C4-2B (cell line): ENCODE measurements around the gene GPR107.

Source experiments
- H3K27ac ChIP-seq: fragments of 450-650 bp; 2 replicates; pipeline ENCODE4 v1.5.1; 2017
- ZFX ChIP-seq: fragments of 450-650 bp; IDR thresholded peaks from 2 replicates; pipeline ENCODE4 v1.6.1; 2017
- TF ChIP-seq, protein P1 (sequence below): fragments of 450-650 bp; conservative IDR thresholded peaks from 2 replicates; pipeline ENCODE4 v1.5.1; 2017; ENCODE audit warnings: mild to moderate bottlenecking

The GPR107 gene

DNA sequence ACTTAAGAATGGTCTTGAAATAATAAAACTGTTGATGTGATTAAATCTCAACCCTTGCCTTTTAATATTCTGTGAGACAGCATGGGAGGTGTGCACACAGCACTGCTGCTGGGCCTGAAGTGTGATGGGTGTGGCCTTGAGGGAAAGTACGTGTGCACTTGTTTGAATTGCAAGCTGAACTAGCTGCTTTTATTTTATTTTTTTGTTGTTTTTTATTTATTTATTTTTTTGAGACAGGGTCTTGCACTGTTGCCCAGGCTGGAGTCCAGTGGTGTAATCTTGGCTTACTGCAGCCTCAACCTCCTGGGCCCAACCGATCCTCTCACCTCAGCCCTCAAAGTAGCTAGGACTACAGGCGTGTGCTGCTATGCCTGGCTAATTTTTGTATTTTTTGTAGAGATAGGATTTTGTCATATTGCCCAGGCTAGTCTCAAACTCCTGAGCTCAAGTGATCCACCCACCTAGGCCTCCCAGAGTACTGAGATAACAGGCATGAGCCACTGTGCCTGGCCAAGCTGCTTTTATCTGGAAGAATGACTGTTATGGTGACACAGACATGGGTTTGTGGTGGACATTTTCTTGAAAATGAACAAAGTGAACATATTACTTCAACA is 58.9 kb downstream of the GPR107 start:
- TF ChIP-seq, protein P1, sequence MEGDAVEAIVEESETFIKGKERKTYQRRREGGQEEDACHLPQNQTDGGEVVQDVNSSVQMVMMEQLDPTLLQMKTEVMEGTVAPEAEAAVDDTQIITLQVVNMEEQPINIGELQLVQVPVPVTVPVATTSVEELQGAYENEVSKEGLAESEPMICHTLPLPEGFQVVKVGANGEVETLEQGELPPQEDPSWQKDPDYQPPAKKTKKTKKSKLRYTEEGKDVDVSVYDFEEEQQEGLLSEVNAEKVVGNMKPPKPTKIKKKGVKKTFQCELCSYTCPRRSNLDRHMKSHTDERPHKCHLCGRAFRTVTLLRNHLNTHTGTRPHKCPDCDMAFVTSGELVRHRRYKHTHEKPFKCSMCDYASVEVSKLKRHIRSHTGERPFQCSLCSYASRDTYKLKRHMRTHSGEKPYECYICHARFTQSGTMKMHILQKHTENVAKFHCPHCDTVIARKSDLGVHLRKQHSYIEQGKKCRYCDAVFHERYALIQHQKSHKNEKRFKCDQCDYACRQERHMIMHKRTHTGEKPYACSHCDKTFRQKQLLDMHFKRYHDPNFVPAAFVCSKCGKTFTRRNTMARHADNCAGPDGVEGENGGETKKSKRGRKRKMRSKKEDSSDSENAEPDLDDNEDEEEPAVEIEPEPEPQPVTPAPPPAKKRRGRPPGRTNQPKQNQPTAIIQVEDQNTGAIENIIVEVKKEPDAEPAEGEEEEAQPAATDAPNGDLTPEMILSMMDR = no peak
- no peak for TF ChIP-seq ZFX
- H3K27ac ChIP-seq = no peak overlapping the region

DNA sequence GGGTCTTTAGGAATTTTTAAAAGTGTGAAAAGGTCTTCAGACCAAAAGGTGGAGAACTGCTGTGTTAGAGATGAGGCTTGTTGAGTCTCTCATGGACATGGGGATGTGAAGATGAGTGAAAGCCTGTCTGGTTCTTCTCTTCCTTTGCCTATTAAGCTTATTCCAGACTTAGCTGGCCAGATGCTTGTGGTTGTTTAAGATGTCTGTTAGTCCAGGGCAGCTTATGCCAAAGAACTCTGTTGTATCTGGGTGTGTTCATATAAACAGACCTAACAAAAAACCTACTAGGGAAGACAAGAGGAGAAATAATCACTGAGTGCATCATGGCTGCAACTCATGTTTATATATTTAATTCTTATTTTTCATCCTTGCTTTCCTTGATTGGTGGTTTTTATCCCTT is 61.0 kb downstream of the GPR107 start:
- no peak overlapping the region for H3K27ac ChIP-seq
- TF ChIP-seq, protein P1 = no peak
- no peak for TF ChIP-seq ZFX

DNA sequence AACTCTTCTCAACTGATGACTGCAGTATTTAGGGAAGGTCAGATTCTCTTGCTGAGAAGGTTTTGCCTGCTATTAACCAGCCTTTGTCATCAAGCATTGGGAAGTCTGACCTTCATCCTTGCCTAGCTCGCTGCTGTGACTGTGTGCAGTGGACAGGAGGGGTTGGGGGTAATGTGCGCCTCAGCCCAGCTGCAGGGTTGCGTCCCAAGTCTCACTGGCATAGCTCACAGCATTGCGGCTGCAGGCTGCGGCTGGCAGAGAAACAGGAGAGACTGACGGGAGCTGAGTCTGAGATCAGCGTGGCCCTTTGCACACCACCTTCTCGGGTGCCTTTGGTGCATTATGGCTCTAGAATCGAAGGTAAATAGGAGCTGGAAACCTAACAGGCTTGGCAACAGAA is 62.6 kb downstream of the GPR107 start:
- H3K27ac ChIP-seq = no peak overlapping the region
- no peak for TF ChIP-seq ZFX
- TF ChIP-seq, protein P1 = no peak

DNA sequence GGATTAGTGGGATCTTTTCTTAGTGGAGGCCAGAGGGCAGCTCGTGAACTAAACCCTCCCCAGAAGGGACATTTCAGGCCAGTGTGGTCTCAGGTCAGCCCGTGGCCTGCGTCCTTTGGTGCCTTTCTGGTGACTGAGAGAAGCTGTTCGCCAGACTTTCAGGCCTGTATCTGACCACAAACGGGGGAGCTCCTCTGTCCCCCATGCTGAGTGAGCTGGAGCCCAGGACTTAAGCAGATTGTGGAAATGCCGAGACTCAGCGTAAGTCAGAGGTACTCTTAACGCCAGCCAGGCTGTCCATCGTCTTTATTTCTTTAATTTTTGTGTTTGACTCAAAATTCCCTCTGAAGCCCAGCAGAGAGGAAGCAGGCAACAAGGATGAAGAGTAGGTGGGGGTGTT is 63.7 kb downstream of the GPR107 start:
- no peak for TF ChIP-seq ZFX
- TF ChIP-seq, protein P1 = no peak

DNA sequence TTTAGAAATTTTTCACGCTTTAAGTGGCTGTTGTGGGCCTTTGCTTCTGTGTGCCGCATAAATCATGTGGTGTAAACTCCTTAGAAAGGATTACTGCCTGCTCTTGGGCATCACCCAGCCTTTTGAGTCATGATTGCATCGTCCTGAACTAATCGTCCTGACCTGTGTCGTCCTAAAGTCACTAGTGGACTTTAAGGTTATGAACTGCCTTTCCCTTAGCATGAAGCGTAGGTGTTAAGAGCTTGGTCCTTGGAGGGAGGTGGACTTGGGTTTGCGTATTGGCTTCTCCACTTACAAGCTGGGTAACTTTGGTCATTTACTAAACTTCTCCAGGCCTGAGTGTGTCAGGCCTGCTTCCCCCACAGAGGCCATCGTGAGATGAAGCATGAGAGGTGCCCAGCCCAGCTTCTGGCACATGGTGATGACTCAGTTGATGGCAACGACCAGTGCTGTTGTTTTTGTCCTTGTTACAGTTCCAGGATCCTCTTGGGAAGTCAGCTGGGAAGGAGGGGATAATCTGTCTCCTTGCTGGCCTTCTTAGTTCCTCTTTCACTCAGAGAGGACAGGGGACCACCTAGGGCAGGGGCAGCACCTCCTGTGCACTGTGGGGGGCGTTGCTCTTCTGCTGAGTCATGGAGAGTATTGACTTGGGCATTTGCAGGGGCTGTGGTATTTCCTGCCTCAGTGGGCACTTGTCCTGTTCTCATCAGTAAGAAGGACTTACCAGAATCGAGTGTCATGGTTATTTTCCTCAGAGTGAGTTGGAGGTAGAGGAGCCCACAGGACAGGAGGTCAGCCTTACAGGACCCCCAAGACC is 64.3 kb downstream of the GPR107 start:
- no peak overlapping the region for H3K27ac ChIP-seq
- TF ChIP-seq, protein P1 = no peak
- no peak for TF ChIP-seq ZFX

More for the DNA sequence above, 63.7 kb downstream of the GPR107 start:
- no peak overlapping the region for H3K27ac ChIP-seq

DNA sequence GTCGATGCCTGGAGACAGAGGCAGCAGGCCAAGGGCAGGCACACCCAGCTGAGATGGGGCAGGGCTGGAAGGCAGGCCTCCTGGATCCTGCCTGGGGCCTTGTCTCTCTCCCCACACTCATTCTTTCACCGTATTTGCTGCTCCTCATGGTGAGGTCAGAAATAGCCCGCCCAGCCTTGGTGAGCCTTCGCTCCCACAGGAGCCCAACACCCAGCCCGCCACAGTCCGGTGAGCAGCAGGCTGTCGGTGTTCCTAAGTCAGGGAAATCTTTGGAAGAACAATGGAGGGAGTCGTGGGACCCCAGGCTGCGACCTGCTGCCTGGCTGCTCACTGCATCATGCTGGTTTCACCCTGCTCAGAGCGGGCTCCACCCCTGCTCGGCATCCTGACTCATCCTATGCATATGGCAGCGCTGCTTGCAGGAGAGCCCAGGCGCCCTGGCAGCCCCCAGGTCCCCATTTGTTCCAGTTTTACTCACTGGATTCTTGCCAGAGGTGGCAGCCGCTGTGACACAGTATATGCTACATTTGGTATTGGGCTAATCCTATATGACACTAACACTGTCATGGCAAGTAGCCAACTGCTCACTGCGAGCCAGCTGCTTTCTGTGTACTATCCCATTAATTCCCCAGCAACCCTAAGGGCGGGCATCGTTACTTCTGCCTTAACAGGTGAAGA is 65.3 kb downstream of the GPR107 start:
- TF ChIP-seq, protein P1 = no peak
- no peak for TF ChIP-seq ZFX
- no peak overlapping the region for H3K27ac ChIP-seq
